Ureter (tissue), 1 donor: ENCODE data around the gene ZYX. TPM values are rescaled to one million over a fixed set of nuclear protein-coding genes. Genes with fewer than 3 reads are reported as not detected.
"Not testable (repeated sequence)": the region's sequence is repeated elsewhere in the genome, so short reads cannot be mapped to it uniquely, and the experiment has no call there.

Experiments used
- DNase-seq: peaks from one replicate; pipeline ENCODE4 v3.0.0-alpha.2; 2020; ENCODE audit warnings: low spot score
- total RNA-seq: library from RNA; stranded (reverse); gene quantifications from one replicate; pipeline ENCODE4 v1.2.4, GENCODE V29; 2023
- donor health status: DM: yes; HTN: yes; CAD: no.

Gene ZYX
- total RNA-seq, 1 donor from 2014 or later, result 169 TPM

- DNase-seq, result no peak
These were observed 36.7 kb downstream of the ZYX start for GRCh38 chr7:143417734-143418383.

GRCh38 chr7:143418681-143419458 is 37.7 kb downstream of the ZYX start:
- DNase-seq, result no peak

- peak; percentile 75 for DNase-seq
These were observed 38.7 kb downstream of the ZYX start for GRCh38 chr7:143419880-143420279.

- DNase-seq, result not testable (repeated sequence)
These were observed 39.5 kb downstream of the ZYX start for GRCh38 chr7:143420624-143421023.

- DNase-seq, result no peak
These were observed 40.9 kb downstream of the ZYX start for GRCh38 chr7:143422033-143422432.

- DNase-seq, result not testable (repeated sequence)
These were observed 43.3 kb downstream of the ZYX start for GRCh38 chr7:143424476-143424875.

GRCh38 chr7:143426479-143427142 is 45.5 kb downstream of the ZYX start:
- DNase-seq, result no peak

GRCh38 chr7:143429770-143430698 is 48.9 kb downstream of the ZYX start:
- DNase-seq, result no peak

GRCh38 chr7:143431109-143431508 is 50.0 kb downstream of the ZYX start:
- DNase-seq, result no peak

GRCh38 chr7:143433759-143434158 is 52.6 kb downstream of the ZYX start:
- no peak for DNase-seq

GRCh38 chr7:143434660-143435059 is 53.5 kb downstream of the ZYX start:
- DNase-seq, result peak; percentile 60

- DNase-seq, result no peak
These were observed 54.1 kb downstream of the ZYX start for GRCh38 chr7:143435266-143435665.

GRCh38 chr7:143436325-143436946 is 55.3 kb downstream of the ZYX start:
- DNase-seq, result no peak

- DNase-seq, result no peak
These were observed 56.4 kb downstream of the ZYX start for GRCh38 chr7:143437578-143437977.

- no peak for DNase-seq
These were observed 58.7 kb downstream of the ZYX start for GRCh38 chr7:143439866-143440265.

Other genes starting within 250 kb of the ZYX start
- not detected for gene PIP, start 249.3 kb upstream of the ZYX start, total RNA-seq
- gene TAS2R39, start 197.9 kb upstream of the ZYX start, total RNA-seq, result not detected
- not detected for gene TAS2R40, start 159.3 kb upstream of the ZYX start, total RNA-seq
- 200 TPM for gene GSTK1, start 117.9 kb upstream of the ZYX start, total RNA-seq
- 34.0 TPM for gene TMEM139, start 96.4 kb upstream of the ZYX start, total RNA-seq
- 42.3 TPM for gene CASP2, start 93.0 kb upstream of the ZYX start, total RNA-seq
- gene CLCN1, start 65.2 kb upstream of the ZYX start, total RNA-seq, result 0.31 TPM
- 0.57 TPM for gene FAM131B, start 18.6 kb upstream of the ZYX start, total RNA-seq
- 24.9 TPM for gene EPHA1, start 27.5 kb downstream of the ZYX start, total RNA-seq
- gene TAS2R60, start 62.1 kb downstream of the ZYX start, total RNA-seq, result 0.55 TPM
- gene TAS2R41, start 96.5 kb downstream of the ZYX start, total RNA-seq, result not detected
- gene CTAGE15, start 190.5 kb downstream of the ZYX start, total RNA-seq, result 2.9 TPM
- gene TCAF2, start 239.6 kb downstream of the ZYX start, total RNA-seq, result 14.3 TPM